Spleen (tissue), 11 donors: ENCODE results near the gene OR2AE1. TPM values are rescaled to one million over a fixed set of nuclear protein-coding genes. Genes with fewer than 3 reads are reported as not detected.

Experiments
- DNase-seq: peaks from one replicate; pipeline ENCODE4 v3.0.0-alpha.2; 2020
- H3K27ac ChIP-seq, 8 donors: fragments of 200-600 bp; sonication (generic) in 7 of 8; 1 replicate in 4 of 8; 2 replicates in 4 of 8; pipeline versions ENCODE4 v1.5.0 to v1.8.0; 2016 to 2021; ENCODE audit warnings: inconsistent platforms in 4 of 8, mild to moderate bottlenecking in 4 of 8, moderate library complexity in 1 of 8
- H3K27me3 ChIP-seq, 7 donors: fragments of 200-600 bp; sonication (generic) in 6 of 7; replicated peaks in 1 of 7; 1 replicate in 4 of 7; 2 replicates in 3 of 7; pipeline versions ENCODE4 v1.5.0 to v1.8.0; 2016 to 2021; ENCODE audit warnings: inconsistent platforms in 3 of 7, mild to moderate bottlenecking in 1 of 7
- H3K36me3 ChIP-seq, 6 donors: fragments of 200-600 bp; sonication (generic) in 5 of 6; 1 replicate in 4 of 6; 2 replicates in 2 of 6; pipeline versions ENCODE4 v1.5.0 to v1.8.0; 2016 to 2021; ENCODE audit warnings: inconsistent platforms in 2 of 6
- H3K4me1 ChIP-seq, 6 donors: fragments of 200-600 bp; sonication (generic) in 5 of 6; 1 replicate in 3 of 6; 2 replicates in 3 of 6; pipeline versions ENCODE4 v1.5.0 to v1.8.0; 2016 to 2021; ENCODE audit warnings: inconsistent platforms in 3 of 6
- H3K4me3 ChIP-seq, 8 donors: fragments of 200-600 bp; sonication (generic) in 7 of 8; 1 replicate in 4 of 8; 2 replicates in 4 of 8; pipeline versions ENCODE4 v1.5.0 to v1.8.0; 2016 to 2021; ENCODE audit warnings: inconsistent platforms in 4 of 8, mild to moderate bottlenecking in 4 of 8, moderate library complexity in 2 of 8
- H3K9me3 ChIP-seq, 8 donors: fragments of 200-600 bp; sonication (generic) in 7 of 8; 1 replicate in 4 of 8; 2 replicates in 4 of 8; pipeline versions ENCODE4 v1.5.0 to v1.8.0; 2016 to 2021; ENCODE audit warnings: inconsistent platforms in 4 of 8
- POLR2A ChIP-seq, 3 donors: fragments of 450-650 bp; IDR thresholded peaks; one replicate each; pipeline ENCODE4 v1.5.1; 2017; ENCODE audit warnings: antibody characterized with exemption in 3 of 3, mild to moderate bottlenecking in 1 of 3
- POLR2AphosphoS5 ChIP-seq, 3 donors: sonication (generic); formaldehyde crosslinking; IDR thresholded peaks; one replicate each; pipeline ENCODE4 v1.5.1; 2017; ENCODE audit warnings: antibody characterized with exemption in 3 of 3
- WGBS, 5 donors: extraction: QIAGEN DNeasy Blood & Tissue Kit in 3 of 5; methylation state at CpG; one replicate each; pipeline versions ENCODE4 v1.1.5 to v1.1.7; 2013 to 2018; 5-methylcytosine and 5-hydroxymethylcytosine counted together
- intact Hi-C: fragments of 100-400 bp; cut with DNase I; formaldehyde crosslinking; loops from one replicate; pipeline ENCODE4 v1.15.0; 2023; ENCODE audit warnings: low total_unique reads
- polyA plus RNA-seq, 3 donors: library from polyadenylated mRNA; stranded (reverse); fragments of 200-250 nt; gene quantifications; one replicate each; pipeline ENCODE4 v1.2.1, GENCODE V29; 2013
- total RNA-seq, 7 donors: library from RNA; depleted of rRNA in 3 of 7; stranded (reverse); fragments of >200 nt in 3 of 7; fragmentation: NEBNext Ultra II Directional in 4 of 7; extraction: Animal tissue kit (Norgen Biotek cat#: 25700) in 4 of 7; gene quantifications; one replicate each; pipeline versions ENCODE4 v1.1.0 to v1.2.1, GENCODE V29; 2016 to 2021
- TF ChIP-seq, protein P1 (sequence below), 11 experiments: fragments of 200-600 bp in 7 of 11; fragments of 450-650 bp in 4 of 11; sonication (generic) in 4 of 11; IDR thresholded peaks in 8 of 11; conservative IDR thresholded peaks in 3 of 11; 1 replicate in 7 of 11; 2 replicates in 4 of 11; pipeline versions ENCODE4 v1.4.0 to v1.8.0; 2016 to 2021; ENCODE audit warnings: antibody characterized with exemption in 11 of 11, inconsistent platforms in 4 of 11, mild to moderate bottlenecking in 1 of 11
- donor health status: healthy with polysubstance abuse.
- donor health status: DM: no; HTN: no; CAD: no; lungs with moderate emphysema.
- donor health status: DM: no; HTN: no; CAD: no.
- donor health status: Bipolar disorder and iron deficiency.
- donor health status: healthy.
- donor health status: DM: no; HTN: no; CAD: no.
- donor health status: DM: yes; HTN: yes; CAD: no.

The OR2AE1 gene
- total and polyA plus RNA-seq, 10 donors = 0.94 TPM; not detected in 9

GRCh38 chr7:99831595-99831994 lies 45.2 kb downstream of the OR2AE1 start:
- no peak overlapping the region for H3K4me3 ChIP-seq
- intact Hi-C loops = no loop called here
- H3K27ac ChIP-seq = no peak overlapping the region
- H3K27me3 ChIP-seq = no peaks in the 10 kb centered on the region
- no peaks in the 10 kb centered on the region for H3K36me3 ChIP-seq
- H3K4me1 ChIP-seq = no peaks in the 10 kb centered on the region
- TF ChIP-seq POLR2AphosphoS5 (IDR thresholded peaks at IDR 0.05) (no peak), POLR2A (IDR thresholded peaks at IDR 0.05) (no peak)
- TF ChIP-seq, protein P1, sequence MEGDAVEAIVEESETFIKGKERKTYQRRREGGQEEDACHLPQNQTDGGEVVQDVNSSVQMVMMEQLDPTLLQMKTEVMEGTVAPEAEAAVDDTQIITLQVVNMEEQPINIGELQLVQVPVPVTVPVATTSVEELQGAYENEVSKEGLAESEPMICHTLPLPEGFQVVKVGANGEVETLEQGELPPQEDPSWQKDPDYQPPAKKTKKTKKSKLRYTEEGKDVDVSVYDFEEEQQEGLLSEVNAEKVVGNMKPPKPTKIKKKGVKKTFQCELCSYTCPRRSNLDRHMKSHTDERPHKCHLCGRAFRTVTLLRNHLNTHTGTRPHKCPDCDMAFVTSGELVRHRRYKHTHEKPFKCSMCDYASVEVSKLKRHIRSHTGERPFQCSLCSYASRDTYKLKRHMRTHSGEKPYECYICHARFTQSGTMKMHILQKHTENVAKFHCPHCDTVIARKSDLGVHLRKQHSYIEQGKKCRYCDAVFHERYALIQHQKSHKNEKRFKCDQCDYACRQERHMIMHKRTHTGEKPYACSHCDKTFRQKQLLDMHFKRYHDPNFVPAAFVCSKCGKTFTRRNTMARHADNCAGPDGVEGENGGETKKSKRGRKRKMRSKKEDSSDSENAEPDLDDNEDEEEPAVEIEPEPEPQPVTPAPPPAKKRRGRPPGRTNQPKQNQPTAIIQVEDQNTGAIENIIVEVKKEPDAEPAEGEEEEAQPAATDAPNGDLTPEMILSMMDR (IDR thresholded peaks at IDR 0.05 in 8 of 11, conservative IDR thresholded peaks at IDR 0.05 in 3 of 11) = no peak
- no peaks in the 10 kb centered on the region for H3K9me3 ChIP-seq
- no peak for DNase-seq

DNA sequence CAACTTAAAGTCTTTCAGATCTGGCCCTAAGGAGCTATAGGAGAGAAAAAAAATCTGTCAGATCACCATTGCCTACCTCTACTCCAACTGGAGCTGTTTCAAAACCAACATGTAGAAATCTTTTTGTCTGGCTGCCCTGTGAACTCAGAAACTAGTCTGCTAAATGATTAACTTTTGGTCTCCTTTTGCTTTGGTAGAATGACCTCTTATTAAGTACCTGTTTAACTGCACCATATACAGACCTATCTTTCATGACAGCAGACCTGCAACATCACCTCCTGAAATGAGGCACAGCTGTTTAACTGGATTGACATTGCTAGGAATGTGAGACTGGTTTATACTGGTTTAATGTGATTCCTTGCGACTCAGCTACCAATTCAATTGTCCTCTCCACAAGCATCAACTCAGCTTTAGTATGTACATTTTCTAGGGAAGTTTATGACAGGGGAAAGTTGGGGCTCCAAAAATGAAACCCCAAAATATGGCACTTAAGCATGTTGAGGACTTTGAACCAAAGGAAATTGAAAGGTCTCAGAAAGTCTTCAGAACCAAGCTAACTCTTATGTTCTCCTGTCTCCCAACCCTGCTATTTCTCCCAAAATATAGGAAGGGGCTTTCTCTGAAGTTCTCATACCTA lies 47.2 kb downstream of the OR2AE1 start:
- intact Hi-C loops = no loop called here

DNA sequence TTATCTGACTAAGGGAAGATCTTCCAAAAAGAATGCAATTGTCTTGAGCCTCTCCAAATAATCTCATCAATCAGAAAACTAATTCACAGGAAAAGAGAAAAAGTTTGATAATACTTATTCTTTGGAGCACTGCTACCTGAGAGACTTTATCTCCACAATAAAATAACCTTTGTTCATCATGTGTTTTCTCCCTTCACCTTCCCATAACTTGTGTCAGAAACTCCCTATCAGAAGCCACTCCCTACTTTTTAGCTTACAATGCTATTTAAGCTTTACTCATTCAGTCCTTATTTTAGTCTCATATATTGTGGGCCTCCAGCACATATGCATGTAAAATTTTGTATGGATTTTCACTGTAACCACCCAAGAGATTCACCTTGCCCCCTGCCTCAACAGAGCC lies 48.0 kb downstream of the OR2AE1 start:
- H3K27ac ChIP-seq = no peak overlapping the region
- TF ChIP-seq, protein P1 (IDR thresholded peaks at IDR 0.05 in 8 of 11, conservative IDR thresholded peaks at IDR 0.05 in 3 of 11) = no peak
- TF ChIP-seq POLR2AphosphoS5 (IDR thresholded peaks at IDR 0.05) (no peak), POLR2A (IDR thresholded peaks at IDR 0.05) (no peak)
- intact Hi-C loops = no loop called here

More for the DNA sequence above, 47.2 kb downstream of the OR2AE1 start:
- Histone ChIP-seq H3K27me3 (peaks cover 0 to 1% (median 0%) of the 10 kb centered on the region in 7 donors), H3K36me3 (no peaks in the 10 kb centered on the region), H3K9me3 (no peaks in the 10 kb centered on the region), H3K4me1 (no peaks in the 10 kb centered on the region), H3K27ac (no peak overlapping the region), H3K4me3 (no peak overlapping the region)
- no peak for TF ChIP-seq POLR2AphosphoS5 (IDR thresholded peaks at IDR 0.05)
- TF ChIP-seq, protein P1 (IDR thresholded peaks at IDR 0.05 in 8 of 11, conservative IDR thresholded peaks at IDR 0.05 in 3 of 11) = no peak
- TF ChIP-seq POLR2A (IDR thresholded peaks at IDR 0.05) = no peak
- no peak for DNase-seq
- 92 to 100% (median 100%) methylated on average over 1 of the region's 1 CpG for WGBS, 5 donors

GRCh38 chr7:99827040-99827778 lies 49.6 kb downstream of the OR2AE1 start:
- no peaks in the 10 kb centered on the region for H3K4me1 ChIP-seq
- intact Hi-C loops = no loop called here
- no peaks in the 10 kb centered on the region for H3K36me3 ChIP-seq
- no peak overlapping the region for H3K4me3 ChIP-seq
- no peaks in the 10 kb centered on the region for H3K9me3 ChIP-seq
- 78 to 96% (median 87%) methylated on average over 2 of the region's 2 CpGs for WGBS, 5 donors
- no peak overlapping the region for H3K27ac ChIP-seq
- no peak for DNase-seq
- H3K27me3 ChIP-seq = peaks cover 0 to 19% (median 0%) of the 10 kb centered on the region in 7 donors
- TF ChIP-seq, protein P1 (IDR thresholded peaks at IDR 0.05 in 8 of 11, conservative IDR thresholded peaks at IDR 0.05 in 3 of 11) = no peak
- TF ChIP-seq POLR2AphosphoS5 (IDR thresholded peaks at IDR 0.05) = no peak
- TF ChIP-seq POLR2A (IDR thresholded peaks at IDR 0.05) = no peak

More for the DNA sequence above, 48.0 kb downstream of the OR2AE1 start:
- DNase-seq = no peak
- no peaks in the 10 kb centered on the region for H3K9me3 ChIP-seq
- H3K4me1 ChIP-seq = no peaks in the 10 kb centered on the region
- H3K27me3 ChIP-seq = peaks cover 0 to 10% (median 0%) of the 10 kb centered on the region in 7 donors
- no peaks in the 10 kb centered on the region for H3K36me3 ChIP-seq
- H3K4me3 ChIP-seq = no peak overlapping the region
